ENCODE results near the gene GJD4. TPM values are rescaled to one million over a fixed set of nuclear protein-coding genes. Genes with fewer than 3 reads are reported as not detected.

Gene GJD4
- total and polyA plus RNA-seq, 10 of the 15 experiments (the other 5 are each of a cell fraction or from before 2014, with no cell fraction given): not detected

DNA sequence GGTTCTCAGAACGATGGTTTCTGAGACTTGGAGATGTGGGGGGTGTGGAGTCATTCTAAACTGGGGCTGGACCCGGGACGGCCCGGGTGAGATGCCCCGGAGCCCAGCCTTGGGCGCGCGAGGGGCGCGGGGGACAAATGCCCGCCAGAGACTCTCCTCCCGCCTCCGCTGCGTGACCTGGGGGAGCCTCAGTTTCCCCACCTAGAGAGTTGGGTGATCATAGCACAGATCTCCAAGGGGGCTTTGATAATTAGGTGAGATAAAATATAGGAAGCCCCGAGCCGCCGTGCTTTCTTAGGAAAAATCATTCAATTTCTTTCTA, 37.6 kb downstream of the GJD4 start:
- Histone ChIP-seq H4K20me1 (ENCODE audit: control insufficient read depth, insufficient read depth) (no peaks in the 10 kb centered on the region), H3K36me3 (ENCODE audit: control insufficient read depth in 2 of 2, insufficient read depth in 2 of 2, low read length in 1 of 2) (no peaks in the 10 kb centered on the region), H3K27ac (ENCODE audit: control insufficient read depth, insufficient read depth) (no peak overlapping the region), H3K79me2 (ENCODE audit: control insufficient read depth, insufficient read depth, low read length) (no peaks in the 10 kb centered on the region), H3K9me3 (replicated peaks; ENCODE audit: control insufficient read depth, insufficient read depth, low read length) (no peaks in the 10 kb centered on the region; the same call in 2 of the 3 replicates), H2AFZ (ENCODE audit: control insufficient read depth, low read depth, low read length) (peak overlapping the region; percentile 15; the same call in 1 of the 2 replicates), H3K4me3 (peak overlapping the region; percentile 67; the same call in 1 of the 2 replicates), H3K4me1 (ENCODE audit: control insufficient read depth, insufficient read depth, low read length) (0 out of 2 replicates have a peak, but pooled peaks cover 3% of the 10 kb centered on the region), H3K27me3 (replicated peaks in 1 of 2; ENCODE audit: control insufficient read depth in 2 of 2, insufficient read depth in 2 of 2, low read length in 1 of 2) (peaks cover 0 to 8% of the 10 kb centered on the region in 2 experiments), H3K4me2 (ENCODE audit: control insufficient read depth, insufficient read depth) (peak overlapping the region; percentile 77), H3K9ac (ENCODE audit: control insufficient read depth, insufficient read depth, low read length) (no peak overlapping the region)
- BruUV-seq (replicated peaks): no TSS peak
- ATAC-seq (no peak), DNase-seq (ENCODE audit: low read depth, low spot score) (no peak), FAIRE-seq (no peak)
- RAD21 ChIA-PET (ENCODE audit: unreplicated experiment): no interaction called here
- CTCF ChIA-PET: no interaction called here
- in situ Hi-C loops (cut with MboI) (no loop called here), intact Hi-C loops (cut with micrococcal nuclease; ENCODE audit: unreplicated experiment) (no loop called here)
- TF ChIP-seq FOS (IDR thresholded peaks at IDR 0.05; ENCODE audit: borderline replicate concordance, extremely low read depth, insufficient read length): no peak
- no peak for TF ChIP-seq YY1 (IDR thresholded peaks at IDR 0.05; ENCODE audit: low read depth, low read length)
- TF ChIP-seq CREM (IDR thresholded peaks at IDR 0.05; ENCODE audit: low read depth): no peak
- TF ChIP-seq BCL11A (IDR thresholded peaks at IDR 0.05; ENCODE audit: low read depth, low read length): no peak
- TF ChIP-seq CHD1 (IDR thresholded peaks at IDR 0.05; ENCODE audit: low read depth, low read length): no peak
- TF ChIP-seq SIX5 (IDR thresholded peaks at IDR 0.05; ENCODE audit: low read depth, low read length, severe bottlenecking): no peak
- TF ChIP-seq SMAD5 (IDR thresholded peaks at IDR 0.05; ENCODE audit: low read depth): no peak
- TF ChIP-seq BRCA1 (IDR thresholded peaks at IDR 0.05; ENCODE audit: low read depth, low read length): no peak
- TF ChIP-seq HDAC6 (IDR thresholded peaks at IDR 0.05; ENCODE audit: unreplicated experiment): no peak
- TF ChIP-seq, protein P1, sequence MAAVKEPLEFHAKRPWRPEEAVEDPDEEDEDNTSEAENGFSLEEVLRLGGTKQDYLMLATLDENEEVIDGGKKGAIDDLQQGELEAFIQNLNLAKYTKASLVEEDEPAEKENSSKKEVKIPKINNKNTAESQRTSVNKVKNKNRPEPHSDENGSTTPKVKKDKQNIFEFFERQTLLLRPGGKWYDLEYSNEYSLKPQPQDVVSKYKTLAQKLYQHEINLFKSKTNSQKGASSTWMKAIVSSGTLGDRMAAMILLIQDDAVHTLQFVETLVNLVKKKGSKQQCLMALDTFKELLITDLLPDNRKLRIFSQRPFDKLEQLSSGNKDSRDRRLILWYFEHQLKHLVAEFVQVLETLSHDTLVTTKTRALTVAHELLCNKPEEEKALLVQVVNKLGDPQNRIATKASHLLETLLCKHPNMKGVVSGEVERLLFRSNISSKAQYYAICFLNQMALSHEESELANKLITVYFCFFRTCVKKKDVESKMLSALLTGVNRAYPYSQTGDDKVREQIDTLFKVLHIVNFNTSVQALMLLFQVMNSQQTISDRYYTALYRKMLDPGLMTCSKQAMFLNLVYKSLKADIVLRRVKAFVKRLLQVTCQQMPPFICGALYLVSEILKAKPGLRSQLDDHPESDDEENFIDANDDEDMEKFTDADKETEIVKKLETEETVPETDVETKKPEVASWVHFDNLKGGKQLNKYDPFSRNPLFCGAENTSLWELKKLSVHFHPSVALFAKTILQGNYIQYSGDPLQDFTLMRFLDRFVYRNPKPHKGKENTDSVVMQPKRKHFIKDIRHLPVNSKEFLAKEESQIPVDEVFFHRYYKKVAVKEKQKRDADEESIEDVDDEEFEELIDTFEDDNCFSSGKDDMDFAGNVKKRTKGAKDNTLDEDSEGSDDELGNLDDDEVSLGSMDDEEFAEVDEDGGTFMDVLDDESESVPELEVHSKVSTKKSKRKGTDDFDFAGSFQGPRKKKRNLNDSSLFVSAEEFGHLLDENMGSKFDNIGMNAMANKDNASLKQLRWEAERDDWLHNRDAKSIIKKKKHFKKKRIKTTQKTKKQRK (IDR thresholded peaks at IDR 0.05; ENCODE audit: low read depth, low read length): no peak
- TF ChIP-seq PAX8 (IDR thresholded peaks at IDR 0.05): no peak
- TF ChIP-seq, protein P2, sequence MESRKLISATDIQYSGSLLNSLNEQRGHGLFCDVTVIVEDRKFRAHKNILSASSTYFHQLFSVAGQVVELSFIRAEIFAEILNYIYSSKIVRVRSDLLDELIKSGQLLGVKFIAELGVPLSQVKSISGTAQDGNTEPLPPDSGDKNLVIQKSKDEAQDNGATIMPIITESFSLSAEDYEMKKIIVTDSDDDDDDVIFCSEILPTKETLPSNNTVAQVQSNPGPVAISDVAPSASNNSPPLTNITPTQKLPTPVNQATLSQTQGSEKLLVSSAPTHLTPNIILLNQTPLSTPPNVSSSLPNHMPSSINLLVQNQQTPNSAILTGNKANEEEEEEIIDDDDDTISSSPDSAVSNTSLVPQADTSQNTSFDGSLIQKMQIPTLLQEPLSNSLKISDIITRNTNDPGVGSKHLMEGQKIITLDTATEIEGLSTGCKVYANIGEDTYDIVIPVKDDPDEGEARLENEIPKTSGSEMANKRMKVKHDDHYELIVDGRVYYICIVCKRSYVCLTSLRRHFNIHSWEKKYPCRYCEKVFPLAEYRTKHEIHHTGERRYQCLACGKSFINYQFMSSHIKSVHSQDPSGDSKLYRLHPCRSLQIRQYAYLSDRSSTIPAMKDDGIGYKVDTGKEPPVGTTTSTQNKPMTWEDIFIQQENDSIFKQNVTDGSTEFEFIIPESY (IDR thresholded peaks at IDR 0.05): no peak
- TF ChIP-seq ZNF622 (IDR thresholded peaks at IDR 0.05): no peak
- TF ChIP-seq, protein P3, sequence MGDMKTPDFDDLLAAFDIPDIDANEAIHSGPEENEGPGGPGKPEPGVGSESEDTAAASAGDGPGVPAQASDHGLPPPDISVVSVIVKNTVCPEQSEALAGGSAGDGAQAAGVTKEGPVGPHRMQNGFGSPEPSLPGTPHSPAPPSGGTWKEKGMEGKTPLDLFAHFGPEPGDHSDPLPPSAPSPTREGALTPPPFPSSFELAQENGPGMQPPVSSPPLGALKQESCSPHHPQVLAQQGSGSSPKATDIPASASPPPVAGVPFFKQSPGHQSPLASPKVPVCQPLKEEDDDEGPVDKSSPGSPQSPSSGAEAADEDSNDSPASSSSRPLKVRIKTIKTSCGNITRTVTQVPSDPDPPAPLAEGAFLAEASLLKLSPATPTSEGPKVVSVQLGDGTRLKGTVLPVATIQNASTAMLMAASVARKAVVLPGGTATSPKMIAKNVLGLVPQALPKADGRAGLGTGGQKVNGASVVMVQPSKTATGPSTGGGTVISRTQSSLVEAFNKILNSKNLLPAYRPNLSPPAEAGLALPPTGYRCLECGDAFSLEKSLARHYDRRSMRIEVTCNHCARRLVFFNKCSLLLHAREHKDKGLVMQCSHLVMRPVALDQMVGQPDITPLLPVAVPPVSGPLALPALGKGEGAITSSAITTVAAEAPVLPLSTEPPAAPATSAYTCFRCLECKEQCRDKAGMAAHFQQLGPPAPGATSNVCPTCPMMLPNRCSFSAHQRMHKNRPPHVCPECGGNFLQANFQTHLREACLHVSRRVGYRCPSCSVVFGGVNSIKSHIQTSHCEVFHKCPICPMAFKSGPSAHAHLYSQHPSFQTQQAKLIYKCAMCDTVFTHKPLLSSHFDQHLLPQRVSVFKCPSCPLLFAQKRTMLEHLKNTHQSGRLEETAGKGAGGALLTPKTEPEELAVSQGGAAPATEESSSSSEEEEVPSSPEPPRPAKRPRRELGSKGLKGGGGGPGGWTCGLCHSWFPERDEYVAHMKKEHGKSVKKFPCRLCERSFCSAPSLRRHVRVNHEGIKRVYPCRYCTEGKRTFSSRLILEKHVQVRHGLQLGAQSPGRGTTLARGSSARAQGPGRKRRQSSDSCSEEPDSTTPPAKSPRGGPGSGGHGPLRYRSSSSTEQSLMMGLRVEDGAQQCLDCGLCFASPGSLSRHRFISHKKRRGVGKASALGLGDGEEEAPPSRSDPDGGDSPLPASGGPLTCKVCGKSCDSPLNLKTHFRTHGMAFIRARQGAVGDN (IDR thresholded peaks at IDR 0.05): no peak
- SMC1A ChIA-PET (ENCODE audit: uncharacterized antibody, unreplicated experiment): no interaction called here
- 6% methylated on average over 17 of the region's 17 CpGs for WGBS (ENCODE audit: insufficient coverage, insufficient replicate concordance, low lambda C conversion rate, missing lambda C conversion rate)
- POLR2A ChIA-PET: no interaction called here
